GM12878 (cell line): Measurements from ENCODE around the gene NXPH2. TPM values are rescaled to one million over a fixed set of nuclear protein-coding genes. Genes with fewer than 3 reads are reported as not detected.

ENCODE experiments used
- ATAC-seq: fragments of 200-7000 bp; cut with Tn5 transposase; 3 replicates; pipeline ENCODE4 v1.9.1; 2020; ENCODE audit warnings: mild to moderate bottlenecking, moderate library complexity
- BruUV-seq: library from RNA; stranded (reverse); fragments of 400-500 nt; replicated peaks from 2 replicates; lab custom pipeline; 2021; lab: Mats Ljungman, UMichigan
- CTCF ChIA-PET: fragments of 300-600 bp; sonication (Branson Sonifier 250); formaldehyde crosslinking; extraction: SDS; loops from one replicate; lab custom pipeline; 2021; ENCODE audit warnings: inconsistent platforms; lab: Yijun Ruan, JAX
- POLR2A ChIA-PET: fragments of 350-600 bp; formaldehyde crosslinking; extraction: SDS; loops from one replicate; lab custom pipeline; 2021; ENCODE audit warnings: inconsistent platforms; lab: Charles Lee
- RAD21 ChIA-PET: fragments of 300-600 bp; sonication (Branson Sonifier 250); formaldehyde crosslinking; loops from one replicate; lab custom pipeline; 2023; ENCODE audit warnings: antibody characterized with exemption; ENCODE audit not compliant: unreplicated experiment; lab: Charles Lee
- SMC1A ChIA-PET: fragments of 300-600 bp; sonication (Branson Sonifier 250); formaldehyde crosslinking; loops from one replicate; lab custom pipeline; 2023; ENCODE audit not compliant: unreplicated experiment, uncharacterized antibody; lab: Charles Lee
- DNase-seq: peaks from one replicate; pipeline ENCODE4 v3.0.0-alpha.2; 2011; ENCODE audit warnings: low read depth, low spot score
- FAIRE-seq: peaks from 3 replicates; lab custom pipeline; 2011; peaks lifted over from hg19 to GRCh38; lab: Jason Lieb, UNC
- H2AFZ ChIP-seq: 2 replicates; pipeline ENCODE4 v1.6.0; 2011; ENCODE audit warnings: low read depth, low read length, control low read depth; ENCODE audit not compliant: control insufficient read depth
- H3K27ac ChIP-seq: 2 replicates; pipeline ENCODE4 v1.5.1; 2011; ENCODE audit warnings: control low read depth; ENCODE audit not compliant: control insufficient read depth, insufficient read depth
- H3K27me3 ChIP-seq, 2 experiments: replicated peaks in 1 of 2; 2 replicates each; pipeline versions ENCODE4 v1.6.0 to v1.6.1; 2011; ENCODE audit warnings: low read length in 1 of 2; ENCODE audit not compliant: control insufficient read depth in 2 of 2, insufficient read depth in 2 of 2
- H3K36me3 ChIP-seq, 2 experiments: 2 replicates each; pipeline ENCODE4 v1.5.1; 2011; ENCODE audit warnings: low read length in 1 of 2; ENCODE audit not compliant: control insufficient read depth in 2 of 2, insufficient read depth in 2 of 2
- H3K4me1 ChIP-seq: 2 replicates; pipeline ENCODE4 v1.6.1; 2011; ENCODE audit warnings: mild to moderate bottlenecking, low read length, moderate library complexity, mixed read lengths; ENCODE audit not compliant: control insufficient read depth, insufficient read depth
- H3K4me2 ChIP-seq: 2 replicates; pipeline ENCODE4 v1.6.0; 2011; ENCODE audit warnings: control low read depth; ENCODE audit not compliant: control insufficient read depth, insufficient read depth
- H3K4me3 ChIP-seq: fragments of 200-600 bp; sonication (generic); 2 replicates; pipeline ENCODE4 v1.5.1; 2016
- H3K79me2 ChIP-seq: 2 replicates; pipeline ENCODE4 v1.6.0; 2011; ENCODE audit warnings: low read length; ENCODE audit not compliant: control insufficient read depth, insufficient read depth
- H3K9ac ChIP-seq: 2 replicates; pipeline ENCODE4 v1.8.0; 2011; ENCODE audit warnings: low read length, control low read depth, mixed read lengths; ENCODE audit not compliant: control insufficient read depth, insufficient read depth
- H3K9me3 ChIP-seq: replicated peaks from 3 replicates; pipeline ENCODE4 v1.5.1; 2011; ENCODE audit warnings: mild to moderate bottlenecking, low read length; ENCODE audit not compliant: control insufficient read depth, insufficient read depth
- H4K20me1 ChIP-seq: 2 replicates; pipeline ENCODE4 v1.6.0; 2011; ENCODE audit not compliant: control insufficient read depth, insufficient read depth
- ASH2L ChIP-seq: fragments of 300-600, 200-600 bp; sonication (generic); IDR thresholded peaks from 2 replicates; pipeline ENCODE4 v1.6.1; 2017; ENCODE audit warnings: low read depth, mild to moderate bottlenecking, borderline replicate concordance
- E2F8 ChIP-seq: fragments of 450-650 bp; IDR thresholded peaks from 2 replicates; pipeline ENCODE4 v1.6.1; 2018; ENCODE audit warnings: mild to moderate bottlenecking, low read depth, moderate library complexity; ENCODE audit not compliant: partially characterized antibody
- E4F1 ChIP-seq: fragments of 450-650 bp; IDR thresholded peaks from 2 replicates; pipeline ENCODE4 v1.6.1; 2018; ENCODE audit warnings: borderline replicate concordance, mild to moderate bottlenecking; ENCODE audit not compliant: partially characterized antibody
- ETV6 ChIP-seq, 2 experiments: fragments of 450-650 bp in 1 of 2; IDR thresholded peaks in 1 of 2; conservative IDR thresholded peaks in 1 of 2; 2 replicates each; pipeline ENCODE4 v1.6.1; 2014; ENCODE audit warnings: antibody characterized with exemption in 1 of 2, borderline replicate concordance in 1 of 2, low read depth in 1 of 2, mild to moderate bottlenecking in 1 of 2, moderate library complexity in 1 of 2
- HDAC6 ChIP-seq: fragments of 200-600 bp; sonication (generic); IDR thresholded peaks from one replicate; pipeline ENCODE4 v1.8.0; 2017; ENCODE audit warnings: antibody characterized with exemption; ENCODE audit not compliant: unreplicated experiment
- MTA2 ChIP-seq: fragments of 450-650 bp; IDR thresholded peaks from 2 replicates; pipeline ENCODE4 v1.6.1; 2016; ENCODE audit warnings: low read depth, mild to moderate bottlenecking, moderate library complexity
- MYB ChIP-seq: fragments of 150-350 bp; IDR thresholded peaks from 2 replicates; pipeline ENCODE4 v1.6.1; 2014; ENCODE audit warnings: mild to moderate bottlenecking, low read depth, low read length, borderline replicate concordance
- NR2C1 ChIP-seq: fragments of 450-650 bp; IDR thresholded peaks from 2 replicates; pipeline ENCODE4 v1.6.1; 2017; ENCODE audit warnings: antibody characterized with exemption, mild to moderate bottlenecking, moderate library complexity
- POLR2AphosphoS2 ChIP-seq: IDR thresholded peaks from 2 replicates; pipeline ENCODE4 v1.6.1; 2011; ENCODE audit warnings: low read depth, mild to moderate bottlenecking, low read length, improper control_type of control experiment, moderate library complexity
- RB1 ChIP-seq: fragments of 450-650 bp; formaldehyde crosslinking; IDR thresholded peaks from 2 replicates; pipeline ENCODE4 v1.6.1; 2017; ENCODE audit warnings: mild to moderate bottlenecking, borderline replicate concordance
- RBBP5 ChIP-seq: fragments of 200-600 bp; sonication (generic); conservative IDR thresholded peaks from 2 replicates; pipeline ENCODE4 v1.6.1; 2016
- RFX5 ChIP-seq: IDR thresholded peaks from 2 replicates; pipeline ENCODE4 v1.6.1; 2011; ENCODE audit warnings: low read depth, low read length, improper control_type of control experiment
- SMARCA5 ChIP-seq: fragments of 450-650 bp; IDR thresholded peaks from 2 replicates; pipeline ENCODE4 v1.6.1; 2017; ENCODE audit warnings: mild to moderate bottlenecking
- SUPT20H ChIP-seq: IDR thresholded peaks from 2 replicates; pipeline ENCODE4 v1.6.1; 2011; ENCODE audit warnings: low read depth, mild to moderate bottlenecking, low read length, moderate library complexity, borderline replicate concordance; ENCODE audit not compliant: control insufficient read depth
- TARDBP ChIP-seq: IDR thresholded peaks from 2 replicates; pipeline ENCODE4 v1.6.1; 2016; ENCODE audit warnings: borderline replicate concordance
- TCF12 ChIP-seq: IDR thresholded peaks from 2 replicates; pipeline ENCODE4 v1.6.1; 2011; ENCODE audit warnings: low read depth, mild to moderate bottlenecking, low read length
- WGBS: methylation state at CpG from one replicate; pipeline ENCODE4 v1.1.6; 2016; ENCODE audit warnings: low lambda C conversion rate; ENCODE audit not compliant: insufficient replicate concordance, insufficient coverage; ENCODE audit errors: missing lambda C conversion rate; 5-methylcytosine and 5-hydroxymethylcytosine counted together
- in situ Hi-C: fragments of 300-500 bp; cut with MboI; formaldehyde crosslinking; loops from 9 replicates; pipeline ENCODE4 v1.14.3; 2018; ENCODE audit warnings: mixed read lengths
- intact Hi-C: fragments of 100-400 bp; cut with micrococcal nuclease; formaldehyde crosslinking; loops from one replicate; pipeline ENCODE4 v1.14.2; 2022; ENCODE audit not compliant: unreplicated experiment
- polyA plus RNA-seq, 11 experiments: library from polyadenylated mRNA; depleted of rRNA in 4 of 11; unstranded in 6 of 11; stranded (reverse) in 5 of 11; fragments of >200 nt; fragmentation: Nextera tagmentation in 4 of 11; fragmentation: Illumina TruSeq in 1 of 11; extraction: Ambion mirVana in 4 of 11; extraction: Trizol in 1 of 11; gene quantifications; 1 replicate in 1 of 11; 2 replicates in 10 of 11; pipeline versions ENCODE4 v1.2.1 to v1.2.3, GENCODE V29; 2011 to 2016; ENCODE audit warnings: inconsistent platforms in 2 of 11, missing spikeins in 2 of 11, low read depth in 1 of 11
- total RNA-seq, 4 experiments: library from RNA; depleted of rRNA in 3 of 4; stranded (reverse); fragments of >200 nt in 3 of 4; fragmentation: Illumina TruSeq in 1 of 4; extraction: Trizol in 1 of 4; gene quantifications; 2 replicates each; pipeline versions ENCODE4 v1.2.1 to v1.2.3, GENCODE V29; 2013 to 2021
- TF ChIP-seq, protein P1 (sequence below): IDR thresholded peaks from 2 replicates; pipeline ENCODE4 v1.6.1; 2011; ENCODE audit warnings: mild to moderate bottlenecking, low read depth, low read length, moderate library complexity; ENCODE audit not compliant: insufficient replicate concordance

Gene NXPH2
- total and polyA plus RNA-seq, 10 of the 15 experiments (the other 5 are each of a cell fraction or from before 2014, with no cell fraction given), result not detected

DNA sequence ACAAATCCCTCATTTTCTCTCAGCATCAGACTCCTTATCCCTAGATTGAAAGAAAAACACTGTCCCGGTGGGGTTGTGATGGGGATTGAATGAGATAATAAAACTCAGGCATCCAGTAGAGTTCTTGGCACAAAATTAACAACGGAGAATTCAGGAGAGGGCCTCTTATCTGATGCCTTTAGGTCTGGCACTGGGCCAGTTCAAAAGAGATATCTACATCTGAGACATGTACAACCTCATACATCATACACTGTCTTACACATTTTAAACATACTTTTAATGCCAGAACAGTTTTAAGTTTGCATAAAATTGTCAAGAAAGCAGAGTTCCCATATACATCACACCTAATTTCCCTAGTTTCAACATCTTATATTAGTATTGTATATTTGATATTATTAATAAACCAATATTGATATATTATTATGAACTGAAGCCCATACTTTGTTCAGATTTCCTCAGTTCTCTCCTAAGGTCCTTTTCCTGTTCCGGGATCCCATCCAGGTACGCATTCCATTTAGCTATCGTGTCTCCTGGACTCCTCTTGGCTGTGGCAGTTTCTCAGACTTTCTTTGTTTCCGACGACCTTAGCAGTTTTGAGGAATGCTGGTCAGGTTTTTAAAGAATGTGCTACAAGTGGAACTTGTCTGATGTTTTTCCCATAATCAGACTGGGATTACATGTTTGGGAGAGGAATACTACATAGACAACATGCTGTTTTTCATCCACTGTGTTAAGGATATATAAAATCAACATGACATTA lies 27.8 kb downstream of the NXPH2 start:
- H3K79me2 ChIP-seq, result no peaks in the 10 kb centered on the region
- CTCF ChIA-PET, result no interaction called here
- H3K27ac ChIP-seq, result no peak overlapping the region
- no TSS peak for BruUV-seq
- SMC1A ChIA-PET, result no interaction called here
- no peak for FAIRE-seq
- WGBS, result 28% methylated on average over 7 of the region's 7 CpGs
- no peak for DNase-seq
- no peak overlapping the region for H3K4me3 ChIP-seq
- in situ Hi-C loops, result no loop called here
- no peaks in the 10 kb centered on the region for H3K27me3 ChIP-seq
- no peak overlapping the region for H3K9ac ChIP-seq
- H4K20me1 ChIP-seq, result no peaks in the 10 kb centered on the region
- no peaks in the 10 kb centered on the region for H3K9me3 ChIP-seq
- H3K4me1 ChIP-seq, result no peaks in the 10 kb centered on the region
- POLR2A ChIA-PET, result no interaction called here
- ATAC-seq, result no peak
- no peak overlapping the region for H2AFZ ChIP-seq
- RAD21 ChIA-PET, result no interaction called here
- no peak for TF ChIP-seq RFX5
- TF ChIP-seq TARDBP, result no peak
- no peak for TF ChIP-seq NR2C1
- TF ChIP-seq ETV6 (conservative IDR thresholded peaks at IDR 0.05 in 1 of 2, IDR thresholded peaks at IDR 0.05 in 1 of 2; ENCODE audit: borderline replicate concordance in 1 of 2, low read depth in 1 of 2), result no peak
- no peak for TF ChIP-seq E2F8
- no peak for TF ChIP-seq ASH2L
- no peak for TF ChIP-seq MYB
- no peak for TF ChIP-seq E4F1
- no peak for TF ChIP-seq SMARCA5
- TF ChIP-seq SUPT20H, result no peak
- no peak for TF ChIP-seq TCF12
- TF ChIP-seq MTA2, result no peak
- no peak for TF ChIP-seq RB1
- TF ChIP-seq, protein P1, sequence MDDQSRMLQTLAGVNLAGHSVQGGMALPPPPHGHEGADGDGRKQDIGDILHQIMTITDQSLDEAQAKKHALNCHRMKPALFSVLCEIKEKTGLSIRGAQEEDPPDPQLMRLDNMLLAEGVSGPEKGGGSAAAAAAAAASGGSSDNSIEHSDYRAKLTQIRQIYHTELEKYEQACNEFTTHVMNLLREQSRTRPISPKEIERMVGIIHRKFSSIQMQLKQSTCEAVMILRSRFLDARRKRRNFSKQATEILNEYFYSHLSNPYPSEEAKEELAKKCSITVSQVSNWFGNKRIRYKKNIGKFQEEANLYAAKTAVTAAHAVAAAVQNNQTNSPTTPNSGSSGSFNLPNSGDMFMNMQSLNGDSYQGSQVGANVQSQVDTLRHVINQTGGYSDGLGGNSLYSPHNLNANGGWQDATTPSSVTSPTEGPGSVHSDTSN, result no peak
- TF ChIP-seq RBBP5, result no peak
- no peak for TF ChIP-seq HDAC6
- no peak for TF ChIP-seq POLR2AphosphoS2
- TF ChIP-seq, all 136 proteins: peak for 0
- intact Hi-C loops, result no loop called here
- no peaks in the 10 kb centered on the region for H3K36me3 ChIP-seq
- no peak overlapping the region for H3K4me2 ChIP-seq
